Heart right ventricle (tissue), 16 donors: Measurements from ENCODE around the gene TCEA2. TPM values are rescaled to one million over a fixed set of nuclear protein-coding genes. Genes with fewer than 3 reads are reported as not detected.
A peak's percentile ranks its signal among the peaks of the same experiment; 100 is the strongest.

Source experiments
- ATAC-seq, 8 donors: fragments of 200-7000 bp; cut with Tn5 transposase; one replicate each; pipeline ENCODE4 v1.9.1; 2020; ENCODE audit warnings: mild to moderate bottlenecking in 8 of 8, moderate library complexity in 8 of 8, moderate number of reproducible peaks in 1 of 8
- DNase-seq, 2 donors: peaks; one replicate each; pipeline ENCODE4 v3.0.0-alpha.2; 2020
- H3K27ac ChIP-seq, 10 donors: fragments of 200-600 bp; sonication (generic) in 2 of 10; one replicate each; pipeline versions ENCODE4 v1.5.0 to v1.8.0; 2020 to 2022; ENCODE audit warnings: mild to moderate bottlenecking in 3 of 10
- H3K27me3 ChIP-seq, 7 donors: fragments of 200-600 bp; one replicate each; pipeline ENCODE4 v1.8.0; 2021 to 2022; ENCODE audit warnings: mild to moderate bottlenecking in 2 of 7
- H3K36me3 ChIP-seq, 9 donors: fragments of 200-600 bp; sonication (generic) in 1 of 9; one replicate each; pipeline versions ENCODE4 v1.5.0 to v1.8.0; 2020 to 2022; ENCODE audit warnings: mild to moderate bottlenecking in 2 of 9
- H3K4me1 ChIP-seq, 9 donors: fragments of 200-600 bp; sonication (generic) in 1 of 9; one replicate each; pipeline versions ENCODE4 v1.5.0 to v1.8.0; 2020 to 2022; ENCODE audit warnings: mild to moderate bottlenecking in 4 of 9
- H3K4me3 ChIP-seq, 10 donors: fragments of 200-600 bp; sonication (generic) in 2 of 10; one replicate each; pipeline versions ENCODE4 v1.5.0 to v1.8.0; 2020 to 2022; ENCODE audit warnings: mild to moderate bottlenecking in 7 of 10, moderate library complexity in 2 of 10
- H3K9me3 ChIP-seq, 11 donors: fragments of 200-600 bp in 10 of 11; sonication (generic) in 2 of 11; one replicate each; pipeline versions ENCODE4 v1.5.0 to v1.8.0; 2013 to 2022; ENCODE audit warnings: mild to moderate bottlenecking in 2 of 11, control low read depth in 1 of 11, moderate library complexity in 1 of 11
- WGBS, 2 donors: extraction: QIAGEN DNeasy Blood & Tissue Kit; methylation state at CpG; one replicate each; pipeline ENCODE4 v1.1.7; 2013; ENCODE audit warnings: inconsistent platforms in 1 of 2; 5-methylcytosine and 5-hydroxymethylcytosine counted together
- intact Hi-C, 10 donors: fragments of 100-400 bp; cut with DNase I; formaldehyde crosslinking; loops; one replicate each; pipeline versions ENCODE4 v1.11.1 to v1.14.2; 2022
- polyA plus RNA-seq, 2 donors: library from polyadenylated mRNA; stranded (reverse); fragments of 200-250 nt; gene quantifications; one replicate each; pipeline ENCODE4 v1.2.3, GENCODE V29; 2013
- total RNA-seq, 10 donors: library from RNA; stranded (reverse); fragmentation: NEBNext Ultra II Directional in 3 of 10; extraction: Animal tissue kit (Norgen Biotek cat#: 25700) in 3 of 10; gene quantifications; one replicate each; pipeline versions ENCODE4 v1.2.1 to v1.2.4, GENCODE V29; 2021 to 2023
- TF ChIP-seq, protein P1 (sequence below), 9 donors: fragments of 200-600 bp; sonication (generic) in 2 of 9; IDR thresholded peaks; one replicate each; pipeline versions ENCODE4 v1.5.0 to v1.8.0; 2021 to 2022; ENCODE audit warnings: antibody characterized with exemption in 9 of 9, mild to moderate bottlenecking in 5 of 9, moderate library complexity in 1 of 9
- donor health status: Arrhythmogenic right ventricular cardiomyopathy.
- donor health status: ischemic (EF 13 %, LVEDD 7.1; RV severe dilation, severe dysfunction).
- donor health status: healthy with polysubstance abuse.
- donor health status: DM: no; HTN: yes; CAD: no.
- donor health status: DM: no; HTN: no; CAD: no.
- donor health status: ischemic (EF 25% LVEDD 6.9; RV normal size, moderate dysfunction).
- donor health status: ischemic (EF 25% LVEDD 5.7; RV mildly dilated, moderate dysfunction).
- donor health status: healthy.
- donor health status: DM: yes; HTN: yes; CAD: no.
- donor health status: Ischemic cardiomyopathy.
- donor health status: ischemic (EF 35%, LVEDD 5.7; RV mildly dilated, moderate dysfunction).
- donor health status: nonischemic (EF 11% LVEDD 7.7; RV severe dilation, severe dysfunction).
- donor health status: DM: yes; HTN: yes; CAD: no.
- donor health status: PGD.
- donor health status: ischemic (EF 29% LVEDD 5.4; RV normal size, mild dysfunction).
- donor health status: nonischemic (EF 23%, LVEDD 6.1; RV moderate dilation, normal function).

TCEA2 gene
- total and polyA plus RNA-seq, 12 donors = 35.0 to 54.9 (median 44.9) TPM

DNA sequence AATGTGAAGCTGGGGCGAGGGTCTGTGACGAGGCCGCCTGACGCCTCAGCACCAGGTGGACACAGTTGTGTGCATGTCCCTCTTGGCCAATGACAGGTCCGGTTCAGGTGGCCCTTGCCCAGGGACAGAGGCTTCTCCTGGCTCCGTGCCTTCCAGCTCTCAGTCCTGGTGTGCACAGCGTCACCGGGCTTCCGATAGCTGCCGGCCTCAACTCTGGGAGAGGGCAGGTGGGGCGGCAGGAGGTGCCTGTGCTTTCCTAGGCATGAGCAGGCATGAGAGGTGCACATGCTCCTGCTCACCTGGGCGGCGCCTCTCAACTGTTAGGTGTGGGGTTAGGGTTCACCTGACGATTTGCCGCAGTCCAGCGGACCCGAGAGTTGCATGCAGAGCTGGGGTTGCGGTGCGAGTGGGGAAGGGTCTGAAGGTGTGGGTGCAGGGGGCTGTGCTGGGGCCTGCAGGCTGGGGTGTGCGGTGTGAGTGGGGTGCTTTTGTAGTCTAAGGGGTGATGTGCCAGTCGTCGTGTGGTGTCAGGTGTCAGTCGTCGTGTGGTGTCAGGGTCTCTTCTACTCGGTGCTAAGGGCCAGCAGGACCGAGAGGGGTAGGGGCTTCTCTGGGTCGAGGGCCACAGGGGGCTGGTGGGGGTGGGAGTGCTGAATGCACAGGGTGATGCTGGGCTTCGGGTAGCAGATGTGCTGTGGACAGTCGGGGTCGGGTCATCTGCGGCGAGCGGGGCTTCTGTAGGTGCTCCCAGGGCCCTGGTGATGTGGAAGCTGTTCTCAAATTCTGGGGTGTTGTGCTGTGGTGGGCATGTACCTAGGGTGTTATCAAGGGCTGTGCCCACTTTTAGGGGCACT, 9.8 kb upstream of the TCEA2 start:
- peaks cover 6 to 80% (median 51%) of the 10 kb centered on the region in 9 donors for H3K4me1 ChIP-seq
- ATAC-seq = no peak
- peaks cover 6 to 80% (median 40%) of the 10 kb centered on the region in 7 donors for H3K27me3 ChIP-seq
- TF ChIP-seq, protein P1, sequence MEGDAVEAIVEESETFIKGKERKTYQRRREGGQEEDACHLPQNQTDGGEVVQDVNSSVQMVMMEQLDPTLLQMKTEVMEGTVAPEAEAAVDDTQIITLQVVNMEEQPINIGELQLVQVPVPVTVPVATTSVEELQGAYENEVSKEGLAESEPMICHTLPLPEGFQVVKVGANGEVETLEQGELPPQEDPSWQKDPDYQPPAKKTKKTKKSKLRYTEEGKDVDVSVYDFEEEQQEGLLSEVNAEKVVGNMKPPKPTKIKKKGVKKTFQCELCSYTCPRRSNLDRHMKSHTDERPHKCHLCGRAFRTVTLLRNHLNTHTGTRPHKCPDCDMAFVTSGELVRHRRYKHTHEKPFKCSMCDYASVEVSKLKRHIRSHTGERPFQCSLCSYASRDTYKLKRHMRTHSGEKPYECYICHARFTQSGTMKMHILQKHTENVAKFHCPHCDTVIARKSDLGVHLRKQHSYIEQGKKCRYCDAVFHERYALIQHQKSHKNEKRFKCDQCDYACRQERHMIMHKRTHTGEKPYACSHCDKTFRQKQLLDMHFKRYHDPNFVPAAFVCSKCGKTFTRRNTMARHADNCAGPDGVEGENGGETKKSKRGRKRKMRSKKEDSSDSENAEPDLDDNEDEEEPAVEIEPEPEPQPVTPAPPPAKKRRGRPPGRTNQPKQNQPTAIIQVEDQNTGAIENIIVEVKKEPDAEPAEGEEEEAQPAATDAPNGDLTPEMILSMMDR (IDR thresholded peaks at IDR 0.05) = no peak
- no peak for DNase-seq
- 74 to 75% methylated on average over 33 of the region's 33 CpGs for WGBS, 2 donors
- intact Hi-C loops = loop anchor here in 2 of 10 donors (5.0 to 10.0 kb wide), 2 partner anchors 366 to 418 kb away; no protein-coding TSS in a partner anchor
- H3K9me3 ChIP-seq = no peaks in the 10 kb centered on the region
- H3K36me3 ChIP-seq = peaks cover 0 to 6% (median 0%) of the 10 kb centered on the region in 9 donors
- peak overlapping the region; percentile 77 to 98 (median 92) for H3K27ac ChIP-seq
- peak overlapping the region in 7 of 10 donors; percentile 8 to 75 (median 23) for H3K4me3 ChIP-seq

DNA sequence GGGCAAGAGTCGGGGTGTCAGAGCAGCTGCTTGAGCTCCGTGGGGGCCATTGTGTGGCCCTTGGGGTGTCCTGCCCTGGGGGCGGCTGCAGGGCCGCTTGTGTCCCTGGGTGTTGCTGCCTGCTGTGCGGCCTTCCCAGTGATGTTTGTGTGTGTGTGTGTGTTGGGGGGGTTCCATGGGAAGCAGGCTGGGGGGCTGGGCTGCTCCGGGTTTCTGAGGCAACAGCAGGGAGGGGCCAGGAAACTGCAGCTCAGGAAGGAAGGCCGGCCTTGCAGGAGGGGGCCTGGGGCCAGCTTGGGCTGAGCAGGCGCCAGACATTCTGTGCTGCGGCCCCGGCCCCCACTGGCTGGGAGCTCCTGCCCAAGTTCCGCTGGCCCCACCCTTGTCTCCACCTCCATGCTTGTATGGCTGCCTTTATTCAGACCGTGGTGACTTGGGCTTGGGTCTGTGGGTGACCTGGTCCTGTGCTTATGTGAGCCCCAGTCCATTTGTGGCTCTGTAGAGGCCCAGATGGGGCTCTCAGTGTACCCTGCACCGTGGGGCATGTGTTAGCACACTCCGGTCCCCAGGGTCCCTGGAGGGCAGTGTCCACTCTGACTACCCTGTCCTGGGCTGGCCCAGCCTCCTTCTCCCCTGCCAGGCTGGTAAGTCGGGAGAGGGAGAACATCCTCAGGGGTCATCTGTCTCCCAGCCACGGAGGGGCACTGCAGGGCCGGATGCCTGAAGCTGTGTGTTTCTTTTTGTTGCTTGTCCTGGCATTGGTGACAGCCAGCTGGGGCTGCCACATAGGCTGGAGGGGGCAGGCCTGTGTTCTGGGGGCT, 8.9 kb upstream of the TCEA2 start:
- DNase-seq (peak; percentile 80 to 90), ATAC-seq (peak; percentile 29 to 55 (median 40))
- Histone ChIP-seq H3K27ac (peak overlapping the region; percentile 80 to 98 (median 92)), H3K36me3 (no peaks in the 10 kb centered on the region), H3K4me1 (peaks cover 6 to 82% (median 52%) of the 10 kb centered on the region in 9 donors), H3K9me3 (no peaks in the 10 kb centered on the region), H3K4me3 (peak overlapping the region in 7 of 10 donors; percentile 7 to 75 (median 34)), H3K27me3 (peaks cover 0 to 73% (median 33%) of the 10 kb centered on the region in 7 donors)
- 31 to 36% methylated on average over 15 to 17 of the region's 17 CpGs for WGBS, 2 donors
- intact Hi-C loops = loop anchor here in 2 of 10 donors (5.0 to 10.0 kb wide), 2 partner anchors 367 to 419 kb away; no protein-coding TSS in a partner anchor
- TF ChIP-seq, protein P1 (IDR thresholded peaks at IDR 0.05) = peak in 2 of 9 donors; percentile 19 to 22

DNA sequence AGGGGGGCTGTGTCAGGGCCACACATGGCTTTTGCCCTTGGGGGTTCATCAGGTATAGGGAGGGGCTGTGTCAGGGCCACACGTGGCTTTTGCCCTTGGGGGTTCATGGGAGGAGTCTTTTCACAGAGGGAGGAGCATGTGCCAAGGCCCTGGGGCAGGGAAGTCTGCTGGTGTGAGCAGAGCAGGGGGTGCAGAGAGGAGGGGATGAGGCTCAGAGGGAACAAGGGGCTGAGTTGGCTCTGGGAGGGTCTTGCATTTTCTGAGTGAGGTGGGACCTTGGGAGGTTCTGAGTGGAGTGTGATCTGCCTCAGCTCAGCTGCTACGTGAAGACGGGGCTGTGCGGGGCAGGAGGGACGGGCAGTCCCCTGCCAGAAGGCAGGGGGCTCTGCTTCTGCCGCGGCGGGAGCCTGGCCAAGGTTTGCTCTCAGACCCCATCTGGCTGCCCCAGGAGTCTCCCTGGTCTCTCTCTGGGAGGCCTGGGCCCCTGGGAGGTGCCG, 7.6 kb upstream of the TCEA2 start:
- intact Hi-C loops = loop anchor here in 2 of 10 donors (5.0 to 10.0 kb wide), 2 partner anchors 73 to 421 kb away; partner anchors contain the start of gene PRPF6 (in 1 of the 2)
- no peaks in the 10 kb centered on the region for H3K9me3 ChIP-seq
- TF ChIP-seq, protein P1 (IDR thresholded peaks at IDR 0.05) = no peak
- peaks cover 0 to 63% (median 23%) of the 10 kb centered on the region in 7 donors for H3K27me3 ChIP-seq
- ATAC-seq (no peak), DNase-seq (no peak)
- H3K4me3 ChIP-seq = peak overlapping the region in 6 of 10 donors; percentile 4 to 47 (median 33)
- peak overlapping the region; percentile 80 to 98 (median 90) for H3K27ac ChIP-seq
- H3K4me1 ChIP-seq = peaks cover 2 to 73% (median 44%) of the 10 kb centered on the region in 9 donors
- H3K36me3 ChIP-seq = no peaks in the 10 kb centered on the region
- WGBS, 2 donors = 56 to 63% methylated on average over 9 of the region's 9 CpGs
